ENCODE measurements around the gene PLD6. TPM values are rescaled to one million over a fixed set of nuclear protein-coding genes. Genes with fewer than 3 reads are reported as not detected.

Gene PLD6
- total and polyA plus RNA-seq, 12 donors: 1.9 to 14.2 (median 3.3) TPM

- Histone ChIP-seq H3K27me3 (no peaks in the 10 kb centered on the region), H3K4me3 (no peak overlapping the region), H3K9me3 (replicated peaks in 1 of 3) (no peaks in the 10 kb centered on the region), H3K36me3 (replicated peaks in 1 of 2) (peaks cover 0 to 90% of the 10 kb centered on the region in 2 donors), H3K27ac (no peak overlapping the region), H3K4me1 (replicated peaks in 1 of 2) (no peaks in the 10 kb centered on the region)
- DNase-seq: no peak
- 93 to 98% (median 95%) methylated on average over 2 to 8 of the region's 8 CpGs for WGBS, 4 donors
- TF ChIP-seq POLR2A (IDR thresholded peaks at IDR 0.05) (no peak), CTCF (IDR thresholded peaks at IDR 0.05) (no peak)
- intact Hi-C loops (cut with DNase I): no loop called here
Observed at GRCh38 chr17:17175340-17175739, 30.8 kb downstream of the PLD6 start.

- Histone ChIP-seq H3K9me3 (replicated peaks in 1 of 3) (no peaks in the 10 kb centered on the region), H3K4me1 (replicated peaks in 1 of 2) (no peaks in the 10 kb centered on the region), H3K27ac (no peak overlapping the region), H3K4me3 (no peak overlapping the region), H3K36me3 (replicated peaks in 1 of 2) (peaks cover 0 to 83% of the 10 kb centered on the region in 2 donors), H3K27me3 (no peaks in the 10 kb centered on the region)
- no peak for DNase-seq
- intact Hi-C loops (cut with DNase I): no loop called here
- TF ChIP-seq CTCF (IDR thresholded peaks at IDR 0.05): no peak
- TF ChIP-seq POLR2A (IDR thresholded peaks at IDR 0.05): no peak
- 97 to 100% (median 98%) methylated on average over 6 to 14 of the region's 14 CpGs for WGBS, 4 donors
Observed at GRCh38 chr17:17173921-17174320, 32.2 kb downstream of the PLD6 start.

DNA sequence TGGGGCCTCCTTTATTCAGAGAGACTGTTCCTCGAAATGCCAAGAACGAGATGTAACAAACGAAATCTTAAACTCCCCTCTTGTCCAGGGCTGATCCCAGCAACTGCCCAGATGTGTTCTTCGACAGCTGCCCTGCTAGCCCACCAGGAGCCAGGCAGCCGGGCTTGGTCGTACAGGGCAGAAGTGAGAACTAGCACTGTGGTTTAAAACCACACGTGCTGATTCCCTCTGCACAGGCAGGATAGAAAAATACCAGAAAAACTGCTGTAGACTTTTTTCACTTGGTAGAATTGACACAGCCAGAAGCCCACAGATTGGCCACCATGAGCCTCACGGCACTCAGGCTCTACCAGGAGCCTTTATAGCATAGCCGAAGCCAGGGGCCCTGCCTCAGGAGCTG lies 33.1 kb downstream of the PLD6 start:
- Histone ChIP-seq H3K4me3 (no peak overlapping the region), H3K4me1 (replicated peaks in 1 of 2) (no peaks in the 10 kb centered on the region)
- intact Hi-C loops (cut with DNase I): no loop called here

More for the DNA sequence above, 33.1 kb downstream of the PLD6 start:
- Histone ChIP-seq H3K27ac (no peak overlapping the region), H3K27me3 (no peaks in the 10 kb centered on the region), H3K36me3 (replicated peaks in 1 of 2) (peaks cover 0 to 78% of the 10 kb centered on the region in 2 donors), H3K9me3 (replicated peaks in 1 of 3) (no peaks in the 10 kb centered on the region)
- TF ChIP-seq CTCF (IDR thresholded peaks at IDR 0.05) (no peak), POLR2A (IDR thresholded peaks at IDR 0.05) (no peak)
- 84 to 90% (median 85%) methylated on average over 6 to 9 of the region's 9 CpGs for WGBS, 4 donors
- no peak for DNase-seq
